Colon (tissue), 2 donors: ENCODE data around the gene SOX5.
"Not testable (repeated sequence)": the region's sequence is repeated elsewhere in the genome, so short reads cannot be mapped to it uniquely, and the experiment has no call there.

ENCODE experiments used
- FAIRE-seq: peaks from 2 replicates; lab custom pipeline; 2012; peaks lifted over from hg19 to GRCh38; lab: Jason Lieb, UNC
- donor health status: control.
- donor health status: control.

The SOX5 gene

DNA sequence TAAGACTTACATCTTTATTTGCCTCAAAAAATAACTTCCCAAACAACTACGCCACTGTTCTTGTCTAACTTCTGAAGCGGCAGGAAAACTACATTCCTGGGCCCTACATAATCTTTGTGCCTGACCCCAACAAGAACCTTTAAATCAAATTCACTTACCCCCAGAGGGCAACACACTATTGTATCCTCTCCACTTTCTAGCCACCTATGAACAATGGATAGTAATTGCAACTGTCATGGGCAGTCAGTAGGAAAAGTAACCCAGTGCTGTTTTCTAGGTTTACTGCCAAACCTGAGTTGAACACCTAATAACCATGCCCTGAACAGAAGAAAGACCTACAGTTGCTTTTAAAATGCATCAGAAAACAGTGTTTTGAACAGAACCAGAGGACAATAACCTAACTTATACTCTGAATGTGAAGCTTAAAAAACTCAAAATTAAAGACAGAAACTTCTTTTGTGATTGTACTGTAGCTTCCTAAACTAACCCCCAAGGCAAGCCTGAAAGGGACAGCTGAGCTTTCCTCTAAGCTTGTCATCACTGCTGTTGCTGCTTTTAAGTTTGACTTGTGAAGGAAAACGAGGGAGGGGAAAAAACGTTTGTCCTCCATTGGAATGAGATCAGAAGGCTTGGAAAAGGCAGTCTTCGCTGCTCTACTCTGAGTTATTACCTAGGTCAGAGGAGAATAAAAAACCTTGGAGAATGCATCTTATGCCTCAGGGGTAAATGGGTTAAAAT, 195.7 kb downstream of the SOX5 start:
- no peak for FAIRE-seq

DNA sequence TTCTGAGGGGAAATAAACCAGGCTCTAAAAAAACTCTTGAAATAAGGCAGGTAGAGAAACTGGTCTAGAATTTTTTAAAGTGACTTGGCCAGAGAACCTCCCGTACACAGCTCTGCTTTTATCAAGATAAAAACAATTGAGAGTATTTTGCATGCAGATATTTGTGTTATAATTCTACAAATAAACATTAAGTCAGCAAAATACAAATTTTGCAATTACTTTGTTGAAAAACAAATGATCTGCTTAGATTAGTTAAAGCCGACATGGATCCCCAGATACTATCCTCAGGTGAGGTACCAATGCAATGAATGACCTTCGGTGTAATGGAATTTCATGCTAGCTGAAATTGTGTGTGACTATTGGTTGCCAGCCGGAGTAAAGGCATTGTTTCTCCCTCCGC, 197.2 kb downstream of the SOX5 start:
- FAIRE-seq: no peak

DNA sequence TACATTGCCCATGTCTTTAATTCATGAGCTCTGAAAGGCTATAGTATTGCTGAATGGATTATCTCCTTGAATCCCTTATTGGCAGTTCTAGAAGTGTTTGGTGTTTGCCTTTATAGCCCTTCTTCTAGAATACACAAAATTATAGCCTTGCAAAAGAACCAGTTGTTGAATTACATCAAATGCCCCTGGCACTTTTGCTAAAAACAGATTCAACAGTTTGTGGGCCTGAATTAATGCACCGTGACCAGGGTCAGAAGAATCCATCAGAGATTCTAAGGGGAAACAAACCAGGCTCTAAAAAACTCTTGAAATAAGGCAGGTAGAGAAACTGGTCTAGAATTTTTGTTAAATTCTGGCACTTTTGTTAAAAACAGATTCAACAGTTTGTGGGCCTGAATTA, 197.8 kb downstream of the SOX5 start:
- FAIRE-seq: no peak

DNA sequence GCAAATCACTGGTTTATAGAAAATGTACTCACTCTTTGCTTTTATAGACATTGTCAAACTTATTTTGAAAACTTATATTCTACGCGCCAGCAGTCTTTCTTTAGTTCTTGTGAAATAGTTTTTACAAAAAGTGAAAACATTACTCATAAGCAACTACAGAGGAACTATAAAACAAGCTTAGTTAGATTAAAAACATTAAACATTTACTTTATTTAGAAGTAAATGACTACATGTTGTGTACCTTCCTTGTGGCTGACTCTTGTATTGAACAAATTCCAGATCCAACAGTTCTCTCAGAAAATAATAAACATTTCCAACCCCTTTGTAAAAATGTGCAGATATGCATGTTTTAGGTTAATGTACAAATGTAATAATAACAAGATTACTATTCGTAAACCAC, 198.5 kb downstream of the SOX5 start:
- no peak for FAIRE-seq

DNA sequence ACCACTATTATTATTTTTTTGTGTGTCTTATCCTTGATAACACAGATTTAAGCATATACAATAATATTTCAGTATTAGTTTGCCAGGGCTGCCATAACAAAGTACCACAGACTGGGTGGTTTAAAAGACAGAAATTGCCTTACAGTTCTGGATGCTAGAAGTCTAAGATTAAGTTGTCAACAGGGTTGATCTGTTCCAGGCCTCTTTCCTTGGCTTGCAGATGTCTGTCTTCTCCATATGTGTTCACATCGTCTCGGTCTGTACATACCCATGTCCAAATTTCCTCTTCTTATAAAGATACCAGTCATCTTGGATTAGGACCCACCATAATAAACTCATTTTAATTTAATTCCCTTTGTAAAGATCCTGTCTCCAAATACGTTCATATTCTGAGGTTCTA, 204.8 kb downstream of the SOX5 start:
- no peak for FAIRE-seq

GRCh38 chr12:23742574-23742973, 206.9 kb downstream of the SOX5 start:
- no peak for FAIRE-seq

- no peak for FAIRE-seq
Measured at GRCh38 chr12:23731493-23731892, 218.0 kb downstream of the SOX5 start.

DNA sequence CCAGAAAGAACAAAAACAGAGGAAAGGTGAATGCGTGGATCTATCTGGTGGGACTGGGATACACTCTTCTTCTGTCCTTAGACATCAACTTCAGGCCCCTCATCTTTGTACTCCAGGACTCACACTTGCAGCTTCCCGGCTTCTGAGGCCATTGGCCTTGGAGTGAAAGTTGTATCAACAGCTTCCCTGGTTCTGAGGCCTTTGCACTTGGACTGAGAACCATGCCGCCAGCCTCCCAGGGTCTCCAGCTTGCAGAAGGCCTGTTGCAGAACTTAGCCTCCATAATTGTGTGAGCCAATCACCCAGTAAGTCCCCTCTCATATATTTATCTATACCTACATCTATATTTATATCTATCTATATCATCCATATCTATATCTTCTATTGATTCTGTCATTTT, 218.4 kb downstream of the SOX5 start:
- FAIRE-seq: no peak

DNA sequence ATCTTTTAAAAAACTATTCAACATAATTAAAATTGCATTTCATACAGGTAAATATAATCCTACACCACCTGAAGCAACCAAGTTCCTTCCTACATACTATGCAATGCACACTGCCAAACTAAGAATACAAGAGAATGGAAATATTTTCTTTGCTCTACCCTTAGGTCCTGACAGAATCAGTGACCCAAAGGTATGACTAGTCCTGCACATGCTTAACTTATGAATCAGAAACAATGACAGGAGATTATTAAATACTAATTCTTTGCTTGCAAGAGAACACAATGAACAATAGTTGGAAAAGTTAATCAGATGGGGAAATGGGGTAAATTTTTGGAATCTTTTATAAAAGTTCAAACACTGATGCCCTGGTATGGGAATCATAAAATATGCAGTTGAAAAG, 220.1 kb downstream of the SOX5 start:
- FAIRE-seq: no peak

GRCh38 chr12:23726646-23727045, 222.8 kb downstream of the SOX5 start:
- FAIRE-seq: no peak

- no peak for FAIRE-seq
Measured at GRCh38 chr12:23722655-23723054, 226.8 kb downstream of the SOX5 start.

- no peak for FAIRE-seq
Measured at GRCh38 chr12:23721268-23721667, 228.2 kb downstream of the SOX5 start.

DNA sequence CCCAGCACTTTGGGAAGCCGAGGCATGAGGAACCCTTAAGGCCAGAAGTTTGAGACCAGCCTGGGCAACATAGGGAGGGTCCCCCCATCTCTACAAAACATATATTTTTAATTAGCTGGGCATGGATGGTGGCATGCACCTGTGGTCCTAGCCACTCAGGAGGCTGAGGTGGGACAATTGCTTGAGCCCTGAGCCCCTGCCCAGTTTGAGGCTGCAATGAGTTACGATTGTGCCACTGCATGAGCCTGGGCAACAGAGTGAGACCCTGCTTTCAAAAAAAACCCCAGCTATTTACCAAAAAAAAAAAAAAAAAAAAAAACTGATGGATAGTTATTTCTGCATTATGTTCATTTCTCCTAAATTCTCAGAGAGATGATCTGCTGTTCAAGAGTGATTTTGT, 230.0 kb downstream of the SOX5 start:
- no peak for FAIRE-seq

- not testable (repeated sequence) for FAIRE-seq
Measured at GRCh38 chr12:23710361-23710760, 239.1 kb downstream of the SOX5 start.

- no peak for FAIRE-seq
Measured at GRCh38 chr12:23708185-23708837, 241.2 kb downstream of the SOX5 start.

DNA sequence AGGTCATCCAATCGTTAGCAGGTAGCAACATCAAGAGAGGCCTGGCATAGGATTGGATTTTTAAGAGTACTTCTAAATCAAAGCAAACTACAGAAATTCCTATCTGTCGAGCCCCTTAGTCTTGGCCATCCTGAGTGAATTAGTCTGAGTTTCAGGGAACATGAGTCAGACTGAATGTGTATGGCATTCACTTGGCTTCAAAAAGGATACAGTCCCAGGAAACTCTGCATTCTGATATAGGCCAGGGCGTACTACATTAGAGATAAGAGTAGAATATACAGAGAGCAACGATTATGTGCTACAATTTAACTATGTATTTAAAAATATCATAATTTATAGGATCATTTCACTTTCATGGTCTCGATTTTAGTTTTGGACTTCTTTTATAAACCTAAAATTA, 242.2 kb downstream of the SOX5 start:
- FAIRE-seq: no peak

DNA sequence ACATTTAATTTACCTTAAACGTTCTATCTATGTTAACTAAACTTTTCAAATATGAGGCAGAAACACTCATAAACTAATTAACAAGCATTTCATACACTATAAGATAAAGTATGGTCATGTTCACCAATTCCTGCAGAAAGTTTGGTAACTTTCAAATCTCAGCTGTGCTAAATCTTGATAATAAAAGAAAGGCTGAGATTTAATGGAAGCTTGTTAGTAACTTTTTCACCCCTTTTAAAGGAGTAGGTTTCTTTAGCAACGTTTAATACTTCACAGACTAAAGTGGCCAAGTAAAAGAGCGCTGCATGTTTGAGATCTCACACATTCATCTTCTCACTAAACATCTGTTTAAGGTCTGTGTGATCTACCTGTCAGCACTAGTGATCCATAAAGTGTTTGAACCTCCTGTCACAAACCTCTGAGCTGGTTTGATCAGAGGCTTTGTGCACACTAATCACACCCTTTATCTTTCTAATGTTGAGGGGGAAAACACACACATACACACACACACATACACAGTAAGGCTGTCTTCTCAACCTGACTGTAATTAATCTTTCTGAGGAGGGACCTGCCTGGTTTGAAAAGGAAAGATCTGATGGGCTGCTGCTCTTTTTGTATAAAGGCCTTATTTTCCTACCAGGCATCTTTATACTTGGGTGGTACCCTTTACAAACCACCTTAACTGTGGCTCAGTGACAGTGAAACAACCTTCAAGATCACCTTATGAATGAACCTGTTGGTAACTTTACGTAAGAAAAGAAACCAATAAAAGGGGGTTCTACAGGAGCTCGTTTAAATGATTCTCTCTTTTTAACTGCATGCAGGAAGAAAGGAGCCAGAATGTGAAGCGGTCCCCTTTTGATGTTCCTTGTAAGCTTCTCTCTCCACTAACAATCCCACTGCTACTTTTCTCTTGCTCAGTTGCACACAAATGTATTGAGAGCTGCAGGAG, 244.2 kb downstream of the SOX5 start:
- no peak for FAIRE-seq

- no peak for FAIRE-seq
Measured at GRCh38 chr12:23703051-23703450, 246.4 kb downstream of the SOX5 start.

DNA sequence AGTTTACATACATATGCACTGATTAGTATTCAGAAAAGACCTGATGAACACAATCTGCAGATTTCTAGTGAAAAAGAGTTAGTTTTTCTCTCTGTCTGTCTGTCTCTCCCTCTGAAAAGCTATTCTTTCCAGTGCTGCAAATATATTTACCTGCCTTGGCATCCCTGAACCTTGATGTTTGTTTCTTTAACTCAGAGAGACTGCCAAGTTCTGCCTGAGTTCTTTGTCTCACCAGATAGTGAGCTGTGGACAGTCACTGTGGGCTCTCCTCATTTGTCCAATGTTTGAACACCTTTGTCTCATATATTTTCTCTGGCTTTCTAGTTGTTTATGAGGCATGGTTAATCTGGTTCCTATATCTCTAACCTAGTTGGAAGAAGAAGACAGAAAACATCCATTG, 250.4 kb downstream of the SOX5 start:
- no peak for FAIRE-seq

GRCh38 chr12:23694920-23695319, 254.6 kb downstream of the SOX5 start:
- FAIRE-seq: no peak

- no peak for FAIRE-seq
Measured at GRCh38 chr12:23694307-23694706, 255.2 kb downstream of the SOX5 start.

DNA sequence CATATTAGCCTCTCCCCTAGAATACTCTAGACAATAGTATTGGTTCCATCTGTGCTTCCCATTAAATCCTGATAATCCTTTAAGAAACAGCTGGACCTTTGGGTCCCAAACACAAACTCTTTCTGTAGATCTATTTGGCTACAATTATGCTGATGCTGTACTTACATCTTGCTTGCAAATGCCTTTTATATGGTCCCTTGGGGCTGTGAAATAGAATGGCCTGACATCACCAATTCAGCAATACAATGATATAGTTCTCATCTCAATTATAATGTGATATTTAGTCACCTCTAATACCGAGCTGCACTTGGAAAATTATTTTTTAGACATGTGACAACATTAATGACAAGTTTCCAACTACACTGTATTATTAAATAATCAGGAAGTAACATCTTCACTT, 261.5 kb downstream of the SOX5 start:
- no peak for FAIRE-seq

DNA sequence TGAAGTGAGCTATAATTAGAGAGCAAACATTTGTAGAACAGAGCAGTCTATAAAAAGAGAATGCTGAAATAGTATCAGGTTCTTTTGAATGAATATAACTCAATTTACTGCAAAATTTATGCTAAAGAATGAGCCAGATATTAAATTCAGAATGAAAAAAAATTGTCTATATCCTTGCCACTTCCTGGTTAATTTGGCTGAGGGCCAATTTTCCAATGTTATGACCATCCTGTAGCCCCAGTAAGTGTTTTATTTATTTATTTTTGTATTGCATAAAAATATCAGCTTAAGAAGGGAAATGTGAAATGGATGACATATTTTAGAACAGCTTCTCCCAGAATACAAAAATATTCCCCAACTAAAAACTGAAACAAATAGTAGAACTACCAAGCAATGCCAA, 263.4 kb downstream of the SOX5 start:
- no peak for FAIRE-seq
